GM21528 (cell line): ENCODE data around the gene CFAP298.
A peak's percentile ranks its signal among the peaks of the same experiment; 100 is the strongest.
"Not testable (repeated sequence)": the region's sequence is repeated elsewhere in the genome, so short reads cannot be mapped to it uniquely, and the experiment has no call there.

Experiments used
- ATAC-seq: cut with Tn5 transposase; IDR thresholded peaks from one replicate; pipeline ENCODE4 v1.9.1; 2021; ENCODE audit warnings: mild to moderate bottlenecking, moderate library complexity; ENCODE audit not compliant: unreplicated experiment, low FRiP score

Gene CFAP298

GRCh38 chr21:32612075-32612998 lies at the start of gene CFAP298:
Gene CFAP298 (minus strand): TSS chr21:32612377. CDS start chr21:32612243, 134 bp downstream.
- peak; percentile 94 for ATAC-seq

GRCh38 chr21:32661026-32661782 lies 49.0 kb upstream of the CFAP298 start:
- not testable (repeated sequence) for ATAC-seq

GRCh38 chr21:32658524-32658923 lies 46.3 kb upstream of the CFAP298 start:
- no peak for ATAC-seq

- ATAC-seq: no peak
Observed at GRCh38 chr21:32653326-32653901, 41.2 kb upstream of the CFAP298 start.

DNA sequence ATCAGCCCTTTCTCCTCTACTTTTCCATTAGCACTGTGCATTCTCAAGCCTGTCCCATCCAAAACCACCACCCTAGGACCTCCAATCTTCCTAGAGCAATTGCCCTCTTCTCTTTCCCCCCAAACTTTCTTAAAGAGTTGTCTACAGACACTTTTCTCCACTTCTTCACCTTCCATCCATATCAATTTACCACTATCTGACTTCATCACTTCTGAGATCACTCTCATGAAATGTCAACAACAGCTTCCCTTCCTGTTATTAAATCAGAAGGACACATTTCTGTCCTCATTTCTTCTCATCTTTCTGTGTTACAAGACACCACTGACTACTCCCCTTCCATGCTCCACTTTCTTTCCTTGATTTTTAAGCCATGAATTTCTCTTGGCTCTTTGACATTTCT lies 36.0 kb upstream of the CFAP298 start:
- no peak for ATAC-seq

GRCh38 chr21:32645261-32646182 lies 33.3 kb upstream of the CFAP298 start:
- ATAC-seq: no peak

- ATAC-seq: no peak
Observed at GRCh38 chr21:32641710-32642698, 29.8 kb upstream of the CFAP298 start.

- no peak for ATAC-seq
Observed at GRCh38 chr21:32626621-32627196, 14.5 kb upstream of the CFAP298 start.

GRCh38 chr21:32618218-32618617 lies 6.0 kb upstream of the CFAP298 start:
- not testable (repeated sequence) for ATAC-seq

GRCh38 chr21:32613436-32614043 lies 1.4 kb upstream of the CFAP298 start:
- no peak for ATAC-seq

DNA sequence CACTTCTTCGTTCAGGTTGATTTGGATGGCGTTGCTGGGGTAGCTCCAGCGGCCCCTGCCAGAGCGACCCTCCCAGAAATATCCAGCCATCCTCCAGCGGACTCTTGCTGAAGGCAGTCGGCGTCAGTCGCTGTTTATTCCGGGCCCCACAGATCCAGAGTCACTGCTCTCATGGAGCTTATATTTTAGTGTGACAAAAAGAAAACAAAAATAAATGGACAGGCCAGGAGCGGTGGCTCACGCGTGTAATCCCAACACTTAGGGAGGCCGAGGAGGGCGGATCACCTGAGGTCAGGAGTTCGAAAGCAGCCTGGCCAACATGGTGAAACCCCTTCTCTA lies 791 bp upstream of the CFAP298 start:
- no peak for ATAC-seq

GRCh38 chr21:32611471-32611997 lies 643 bp downstream of the CFAP298 start:
- ATAC-seq: peak; percentile 14

DNA sequence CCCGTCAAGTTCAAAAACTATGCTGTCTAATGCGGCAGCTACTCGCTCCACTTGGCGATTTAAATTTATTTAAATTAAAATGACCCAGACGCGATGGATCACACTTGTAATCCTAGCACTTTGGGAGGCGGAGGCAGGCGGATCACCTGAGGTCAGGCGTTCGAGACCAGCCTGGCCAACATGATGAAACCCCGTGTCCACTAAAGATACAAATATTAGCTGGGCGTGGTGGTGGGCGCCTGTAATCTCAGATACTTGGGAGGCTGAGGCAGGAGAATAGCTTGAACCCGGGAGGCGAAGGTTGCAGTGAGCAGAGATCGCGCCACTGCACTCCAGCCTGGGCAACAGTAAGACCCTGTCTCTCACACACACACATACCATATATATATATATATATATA lies 1.2 kb downstream of the CFAP298 start:
- ATAC-seq: not testable (repeated sequence)

GRCh38 chr21:32608851-32609250 lies 3.3 kb downstream of the CFAP298 start:
- no peak for ATAC-seq

GRCh38 chr21:32605469-32605868 lies 6.7 kb downstream of the CFAP298 start:
- no peak for ATAC-seq

DNA sequence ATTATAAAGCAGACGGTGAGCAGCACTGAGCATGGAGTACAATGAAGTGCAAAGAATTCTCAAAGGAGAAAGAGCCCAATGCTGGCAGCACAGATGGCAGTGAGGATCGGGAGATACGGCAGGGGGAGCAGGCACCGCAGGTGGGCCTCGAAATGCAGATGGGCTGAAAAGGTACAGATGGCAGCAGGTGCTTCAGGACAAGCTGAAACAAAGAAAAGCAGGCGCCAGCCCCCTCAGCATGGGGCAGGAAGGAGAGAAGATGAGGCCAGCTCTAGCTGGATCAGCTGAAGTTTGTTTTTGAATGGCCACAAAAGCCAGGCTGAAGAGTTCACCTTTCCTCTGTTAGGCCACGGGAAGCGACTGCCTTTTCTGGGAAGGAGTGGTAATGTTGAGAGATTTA lies 7.7 kb downstream of the CFAP298 start:
- ATAC-seq: no peak

DNA sequence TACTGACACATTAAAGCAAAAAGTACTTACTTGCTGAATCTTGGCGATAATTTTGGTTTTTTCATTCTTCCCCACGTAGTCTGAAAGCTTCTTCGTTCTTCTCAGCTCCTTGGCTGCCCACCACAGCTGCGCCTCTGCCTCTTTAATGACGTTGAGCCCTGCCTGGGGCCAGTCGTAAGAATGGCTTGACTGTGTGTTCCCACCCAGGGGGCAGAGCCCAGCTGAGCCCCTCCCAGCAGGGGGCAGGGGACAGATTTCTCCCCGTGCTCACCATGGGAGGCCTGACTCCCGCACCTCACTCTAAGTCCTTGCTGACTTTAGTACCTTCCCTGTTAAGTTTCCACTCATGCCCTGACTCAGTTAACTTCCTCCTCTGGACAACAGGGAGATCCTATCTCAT lies 9.0 kb downstream of the CFAP298 start:
- no peak for ATAC-seq

GRCh38 chr21:32602099-32602498 lies 10.1 kb downstream of the CFAP298 start:
- ATAC-seq: no peak
